DND-41 (cell line): ENCODE data around the gene RBAK.
"Not testable (repeated sequence)": the region's sequence is repeated elsewhere in the genome, so short reads cannot be mapped to it uniquely, and the experiment has no call there.

Experiments
- ATAC-seq: fragments of 200-7000 bp; cut with Tn5 transposase; 3 replicates; pipeline ENCODE4 v1.9.1; 2021; ENCODE audit warnings: low read depth; ENCODE audit not compliant: insufficient read depth
- DNase-seq: peaks from one replicate; pipeline ENCODE4 v3.0.0-alpha.2; 2020
- H2AFZ ChIP-seq: 2 replicates; pipeline ENCODE4 v1.6.0; 2012; ENCODE audit warnings: low read depth, low read length
- H3K27ac ChIP-seq: 2 replicates; pipeline ENCODE4 v1.5.1; 2012; ENCODE audit warnings: low read length, inconsistent platforms
- H3K27me3 ChIP-seq: fragments of 200-600 bp; sonication (generic); 2 replicates; pipeline ENCODE4 v1.6.0; 2012; ENCODE audit warnings: low read length, mild to moderate bottlenecking, inconsistent platforms; ENCODE audit not compliant: insufficient read depth, poor library complexity
- H3K36me3 ChIP-seq: 2 replicates; pipeline ENCODE4 v1.5.1; 2012; ENCODE audit warnings: low read length, inconsistent platforms; ENCODE audit not compliant: insufficient read depth
- H3K4me1 ChIP-seq: 2 replicates; pipeline ENCODE4 v1.5.1; 2012; ENCODE audit warnings: mild to moderate bottlenecking, low read length; ENCODE audit not compliant: insufficient read depth
- H3K4me2 ChIP-seq: 2 replicates; pipeline ENCODE4 v1.6.0; 2012; ENCODE audit warnings: mild to moderate bottlenecking, moderate library complexity, low read length, inconsistent platforms; ENCODE audit not compliant: insufficient read depth
- H3K4me3 ChIP-seq, 2 experiments: fragments of 200-600 bp in 1 of 2; shearing (Covaris generic) in 1 of 2; 2 replicates each; pipeline ENCODE4 v1.5.1; 2012 to 2016; ENCODE audit warnings: inconsistent platforms in 2 of 2, low read length in 2 of 2, mild to moderate bottlenecking in 2 of 2, low read depth in 1 of 2, moderate library complexity in 1 of 2
- H3K79me2 ChIP-seq: 2 replicates; pipeline ENCODE4 v1.6.0; 2012; ENCODE audit warnings: low read length, inconsistent platforms; ENCODE audit not compliant: insufficient read depth
- H3K9ac ChIP-seq: 2 replicates; pipeline ENCODE4 v1.6.0; 2012; ENCODE audit warnings: low read depth, mild to moderate bottlenecking, inconsistent platforms, low read length, moderate library complexity
- H3K9me3 ChIP-seq: 2 replicates; pipeline ENCODE4 v1.5.1; 2012; ENCODE audit warnings: low read length, moderate library complexity, mild to moderate bottlenecking, inconsistent platforms; ENCODE audit not compliant: insufficient read depth, severe bottlenecking
- H4K20me1 ChIP-seq: 2 replicates; pipeline ENCODE4 v1.6.0; 2012; ENCODE audit warnings: low read length; ENCODE audit not compliant: insufficient read depth
- CTCF ChIP-seq: IDR thresholded peaks from 2 replicates; pipeline ENCODE4 v1.5.1; 2012; ENCODE audit warnings: borderline replicate concordance, low read length, moderate library complexity, mild to moderate bottlenecking; ENCODE audit not compliant: poor library complexity, severe bottlenecking; ENCODE audit errors: extremely low read depth
- EZH2 ChIP-seq: IDR thresholded peaks from 3 replicates; pipeline ENCODE4 v1.6.1; 2012; ENCODE audit warnings: borderline replicate concordance, low read depth, mild to moderate bottlenecking, moderate library complexity, low read length, inconsistent platforms; ENCODE audit not compliant: severe bottlenecking

The RBAK gene

GRCh38 chr7:5020098-5020497 lies 25.6 kb upstream of the RBAK start:
- no peak overlapping the region for H3K27ac ChIP-seq
- no peaks in the 10 kb centered on the region for H3K79me2 ChIP-seq
- H3K9ac ChIP-seq = no peak overlapping the region
- no peaks in the 10 kb centered on the region for H4K20me1 ChIP-seq
- no peak overlapping the region for H3K4me3 ChIP-seq
- no peak overlapping the region for H3K4me2 ChIP-seq
- H3K27me3 ChIP-seq = no peaks in the 10 kb centered on the region
- no peak overlapping the region for H2AFZ ChIP-seq
- DNase-seq (no peak), ATAC-seq (no peak)
- H3K36me3 ChIP-seq = peaks cover 13% of the 10 kb centered on the region; the same call in 1 of the 2 replicates
- TF ChIP-seq CTCF (no peak), EZH2 (no peak)
- no peaks in the 10 kb centered on the region for H3K9me3 ChIP-seq
- H3K4me1 ChIP-seq = no peaks in the 10 kb centered on the region

GRCh38 chr7:5020976-5021550 lies 24.6 kb upstream of the RBAK start:
- not testable (repeated sequence) for H3K9me3 ChIP-seq, H3K79me2 ChIP-seq, H3K4me2 ChIP-seq, H2AFZ ChIP-seq, ATAC-seq, H3K27me3 ChIP-seq, H3K4me1 ChIP-seq, H3K9ac ChIP-seq, DNase-seq, H4K20me1 ChIP-seq, H3K27ac ChIP-seq, H3K4me3 ChIP-seq
- peaks cover 13% of the 10 kb centered on the region; the same call in 1 of the 2 replicates for H3K36me3 ChIP-seq

- H3K9me3 ChIP-seq = not testable (repeated sequence)
Observed at GRCh38 chr7:5023626-5024025, 22.0 kb upstream of the RBAK start.

DNA sequence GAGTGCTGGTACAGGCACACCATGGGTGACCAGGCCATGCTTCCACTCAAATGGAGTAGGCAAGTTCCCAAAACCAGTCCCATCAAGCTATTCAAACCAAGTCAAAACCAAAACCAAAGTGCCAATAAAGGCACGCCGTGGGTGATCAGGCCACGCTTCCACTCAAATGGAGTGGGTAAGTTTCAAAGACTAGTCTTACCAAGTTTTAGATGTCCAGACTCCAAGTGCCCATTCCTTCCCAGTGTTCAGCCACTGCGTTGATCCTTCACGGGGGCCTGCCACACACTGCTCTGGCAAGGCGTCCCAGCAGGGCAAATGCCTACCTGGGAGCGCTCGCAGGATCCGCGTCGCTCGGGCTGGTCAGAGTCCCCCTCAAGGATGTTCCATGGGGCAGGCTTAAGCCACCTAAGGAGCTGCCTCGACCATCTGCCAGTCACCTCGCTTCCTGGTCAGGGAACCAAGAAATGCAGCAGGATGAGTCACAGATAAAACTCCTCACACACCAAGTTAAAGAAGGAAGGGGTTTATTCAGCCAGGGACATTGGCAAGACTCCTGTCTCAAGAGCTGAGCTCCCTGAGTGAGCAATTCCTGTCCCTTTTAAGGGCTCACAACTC lies 17.8 kb upstream of the RBAK start:
- not testable (repeated sequence) for DNase-seq, H2AFZ ChIP-seq, H3K4me1 ChIP-seq, H3K27me3 ChIP-seq, H4K20me1 ChIP-seq, H3K4me3 ChIP-seq, H3K79me2 ChIP-seq, H3K9ac ChIP-seq, H3K9me3 ChIP-seq, H3K4me2 ChIP-seq, ATAC-seq, H3K27ac ChIP-seq, H3K36me3 ChIP-seq

More at GRCh38 chr7:5023626-5024025, 22.0 kb upstream of the RBAK start:
- H4K20me1 ChIP-seq, H3K9ac ChIP-seq, DNase-seq, H3K4me3 ChIP-seq, H3K4me2 ChIP-seq, H3K27me3 ChIP-seq, H3K79me2 ChIP-seq, ATAC-seq, H2AFZ ChIP-seq, H3K27ac ChIP-seq, H3K4me1 ChIP-seq: not testable (repeated sequence)
- H3K36me3 ChIP-seq = peaks cover 16% of the 10 kb centered on the region

DNA sequence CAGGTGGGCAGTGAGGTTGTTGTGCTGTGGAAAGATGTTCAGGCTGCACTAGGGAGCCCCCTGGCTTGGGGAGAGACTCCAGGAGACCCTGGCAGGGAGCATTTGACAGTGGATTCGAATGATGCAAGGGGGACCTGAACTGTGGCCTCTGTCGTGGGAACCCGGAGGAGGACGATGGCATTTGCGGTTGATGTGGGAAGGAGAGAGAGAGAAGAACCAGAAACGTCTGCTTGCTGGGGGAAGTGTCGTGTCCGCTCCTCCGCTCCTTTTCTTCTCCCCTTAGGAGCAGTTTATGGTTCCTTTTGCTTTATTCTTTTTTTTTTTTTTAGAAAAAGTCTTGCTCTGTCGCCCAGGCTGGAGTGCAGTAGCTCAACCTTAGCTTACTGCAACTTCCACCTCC lies 12.5 kb upstream of the RBAK start:
- ATAC-seq = not testable (repeated sequence)

More for the DNA sequence above, 12.5 kb upstream of the RBAK start:
- not testable (repeated sequence) for H3K9ac ChIP-seq, H3K4me3 ChIP-seq, H3K9me3 ChIP-seq, H3K4me1 ChIP-seq, H3K36me3 ChIP-seq, H3K4me2 ChIP-seq, DNase-seq, H3K27ac ChIP-seq, H2AFZ ChIP-seq, H4K20me1 ChIP-seq, H3K79me2 ChIP-seq, H3K27me3 ChIP-seq
